ENCODE results near the gene IZUMO1.

The IZUMO1 gene

GRCh38 chr19:48749571-48750198 lies 3.0 kb upstream of the IZUMO1 start:
- no peak overlapping the region for H3K27ac ChIP-seq (ENCODE audit: low read depth, low read length)
- no peaks in the 10 kb centered on the region for H3K36me3 ChIP-seq (ENCODE audit: insufficient read depth, low read length)
- H2AFZ ChIP-seq (ENCODE audit: low read length, unreplicated experiment), result no peak overlapping the region
- H3K4me3 ChIP-seq (ENCODE audit: low read depth, low read length), result no peak overlapping the region
- peaks cover 17% of the 10 kb centered on the region for H3K27me3 ChIP-seq (ENCODE audit: insufficient read depth, low read length)
- H3K4me1 ChIP-seq (ENCODE audit: control insufficient read depth, insufficient read depth, low read length, unreplicated experiment), result peaks cover 3% of the 10 kb centered on the region
- no peaks in the 10 kb centered on the region for H3K79me2 ChIP-seq (ENCODE audit: control insufficient read depth, insufficient read depth, low read length, unreplicated experiment)

GRCh38 chr19:48746110-48746509 lies 599 bp downstream of the IZUMO1 start:
- no peaks in the 10 kb centered on the region for H3K4me1 ChIP-seq (ENCODE audit: control insufficient read depth, insufficient read depth, low read length, unreplicated experiment)
- no peak overlapping the region for H2AFZ ChIP-seq (ENCODE audit: low read length, unreplicated experiment)
- 0 out of 2 replicates have a peak, but pooled peaks cover 4% of the 10 kb centered on the region for H3K27me3 ChIP-seq (ENCODE audit: insufficient read depth, low read length)
- no peaks in the 10 kb centered on the region for H3K79me2 ChIP-seq (ENCODE audit: control insufficient read depth, insufficient read depth, low read length, unreplicated experiment)
- H3K4me3 ChIP-seq (ENCODE audit: low read depth, low read length), result 0 out of 2 replicates have a peak overlapping the region, but pooled peaks have one; percentile 79
- no peak overlapping the region; the same call in 1 of the 2 replicates for H3K27ac ChIP-seq (ENCODE audit: low read depth, low read length)
- no peaks in the 10 kb centered on the region for H3K36me3 ChIP-seq (ENCODE audit: insufficient read depth, low read length)

- H3K27me3 ChIP-seq (ENCODE audit: insufficient read depth, low read length), result peaks cover 4% of the 10 kb centered on the region; the same call in 1 of the 2 replicates
Measured at GRCh38 chr19:48745208-48745995, 1.3 kb downstream of the IZUMO1 start.

DNA sequence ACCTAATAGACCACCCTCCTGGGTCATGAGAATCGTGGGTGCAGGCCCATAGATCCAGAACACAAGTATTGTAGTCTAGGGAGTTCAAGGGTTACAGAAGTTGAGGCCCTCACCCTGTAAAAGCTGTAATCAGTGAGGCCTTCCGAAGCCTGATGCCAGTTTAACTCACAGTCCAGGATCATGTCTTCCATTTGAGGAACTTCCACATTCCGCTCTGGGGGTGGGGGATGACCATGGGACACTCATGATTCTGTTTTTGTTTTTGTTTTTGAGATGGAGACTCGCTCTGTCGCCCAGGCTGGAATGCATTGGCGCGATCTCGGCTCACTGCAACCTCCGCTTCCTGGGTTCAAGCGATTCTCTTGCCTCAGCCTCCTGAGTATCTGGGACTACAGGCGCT lies 4.6 kb downstream of the IZUMO1 start:
- no peaks in the 10 kb centered on the region for H3K4me1 ChIP-seq (ENCODE audit: control insufficient read depth, insufficient read depth, low read length, unreplicated experiment)
- no peak overlapping the region for H3K4me3 ChIP-seq (ENCODE audit: low read depth, low read length)
- peaks cover 4% of the 10 kb centered on the region; the same call in 1 of the 2 replicates for H3K27me3 ChIP-seq (ENCODE audit: insufficient read depth, low read length)
- H3K27ac ChIP-seq (ENCODE audit: low read depth, low read length), result no peak overlapping the region
- H2AFZ ChIP-seq (ENCODE audit: low read length, unreplicated experiment), result no peak overlapping the region
- no peaks in the 10 kb centered on the region for H3K79me2 ChIP-seq (ENCODE audit: control insufficient read depth, insufficient read depth, low read length, unreplicated experiment)
- H3K36me3 ChIP-seq (ENCODE audit: insufficient read depth, low read length), result no peaks in the 10 kb centered on the region

More at GRCh38 chr19:48745208-48745995, 1.3 kb downstream of the IZUMO1 start:
- Histone ChIP-seq H3K27ac (ENCODE audit: low read depth, low read length) (no peak overlapping the region), H2AFZ (ENCODE audit: low read length, unreplicated experiment) (peak overlapping the region; percentile 57), H3K36me3 (ENCODE audit: insufficient read depth, low read length) (no peaks in the 10 kb centered on the region), H3K79me2 (ENCODE audit: control insufficient read depth, insufficient read depth, low read length, unreplicated experiment) (no peaks in the 10 kb centered on the region), H3K4me3 (ENCODE audit: low read depth, low read length) (no peak overlapping the region), H3K4me1 (ENCODE audit: control insufficient read depth, insufficient read depth, low read length, unreplicated experiment) (no peaks in the 10 kb centered on the region)

DNA sequence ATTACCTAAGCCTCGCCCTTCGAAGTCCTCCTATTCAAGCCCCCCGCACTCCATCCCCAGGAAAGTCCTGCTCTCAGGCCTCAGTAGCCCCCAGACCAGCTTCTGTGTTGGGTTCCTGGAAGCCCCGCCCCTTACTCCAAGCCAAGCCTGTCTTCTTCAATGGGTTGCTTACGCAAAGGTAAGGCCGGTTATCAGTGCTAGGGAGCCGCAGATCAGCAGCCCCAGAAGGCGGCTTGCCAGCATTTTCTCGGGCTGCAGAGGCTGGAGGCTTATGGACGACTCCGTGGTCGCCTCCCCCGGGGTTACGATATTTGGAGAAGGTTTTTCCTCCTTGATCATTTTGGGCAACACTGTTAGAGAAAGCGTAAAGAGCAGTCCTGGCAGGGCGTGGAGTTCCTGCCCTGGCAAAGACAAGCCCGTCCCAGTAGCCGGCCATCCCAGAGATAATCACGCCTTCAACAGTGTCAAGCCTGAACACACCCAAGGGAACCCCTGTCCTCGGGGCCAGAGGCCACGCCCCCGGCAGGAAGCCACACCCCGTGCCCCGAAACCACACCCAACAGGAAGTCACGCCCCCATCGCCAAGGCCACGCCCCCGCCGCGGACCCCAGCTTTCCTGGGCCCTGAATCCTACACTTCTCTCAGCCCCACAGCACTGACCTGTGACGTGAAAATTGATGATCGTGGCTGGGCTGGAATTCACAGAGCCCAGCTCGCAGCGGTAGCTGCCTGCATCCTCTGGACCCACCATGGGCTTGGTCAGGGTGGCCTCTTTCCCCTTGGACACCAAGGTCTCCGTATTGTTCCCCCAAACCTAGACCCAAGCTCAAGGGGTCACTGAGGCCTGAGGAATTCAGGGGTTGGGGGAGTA lies 5.3 kb downstream of the IZUMO1 start:
- Histone ChIP-seq H3K27ac (ENCODE audit: low read depth, low read length) (no peak overlapping the region), H3K27me3 (ENCODE audit: insufficient read depth, low read length) (peaks cover 4% of the 10 kb centered on the region; the same call in 1 of the 2 replicates), H3K79me2 (ENCODE audit: control insufficient read depth, insufficient read depth, low read length, unreplicated experiment) (no peaks in the 10 kb centered on the region), H3K4me1 (ENCODE audit: control insufficient read depth, insufficient read depth, low read length, unreplicated experiment) (no peaks in the 10 kb centered on the region), H3K4me3 (ENCODE audit: low read depth, low read length) (no peak overlapping the region), H2AFZ (ENCODE audit: low read length, unreplicated experiment) (no peak overlapping the region), H3K36me3 (ENCODE audit: insufficient read depth, low read length) (no peaks in the 10 kb centered on the region)

DNA sequence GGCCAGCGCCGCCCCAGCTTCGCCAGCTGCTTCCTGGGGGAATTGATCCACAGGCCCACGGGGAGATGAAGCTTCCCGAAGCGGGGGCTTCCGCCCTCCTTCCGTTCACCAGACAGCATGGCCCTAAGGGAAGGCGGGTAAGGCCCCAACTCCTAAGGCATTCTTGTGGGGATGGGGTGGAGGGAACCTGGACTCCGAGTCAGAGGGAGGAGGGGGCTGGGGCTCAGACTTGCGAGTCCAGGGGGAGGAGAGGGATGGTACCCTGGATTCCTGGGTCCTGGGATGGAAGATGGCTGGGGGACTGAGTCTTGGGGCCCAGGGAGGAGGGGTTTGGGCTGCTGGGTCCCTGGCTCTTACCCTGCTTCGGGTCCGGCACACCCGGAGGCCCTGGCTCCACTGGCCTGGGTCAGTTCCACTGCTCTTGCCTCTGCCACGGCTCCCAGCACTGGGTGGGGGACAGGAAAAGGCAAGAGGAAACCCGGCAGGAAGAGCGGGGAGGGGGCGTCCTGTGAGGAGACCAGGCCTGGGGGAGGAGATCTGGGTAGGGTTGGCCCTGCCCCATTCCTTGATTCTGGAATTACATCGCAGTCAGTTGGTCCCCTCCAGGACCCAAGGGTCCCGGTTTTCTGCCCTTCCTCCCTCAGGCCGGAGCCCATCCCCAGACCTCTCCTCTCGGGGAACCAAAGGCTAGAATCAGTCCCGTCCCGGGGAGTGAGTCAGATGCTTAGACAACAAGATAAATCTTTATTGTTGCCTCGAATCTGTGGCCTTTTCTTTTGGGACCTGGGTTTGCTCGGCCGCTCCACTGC lies 6.3 kb downstream of the IZUMO1 start, which contains the start of gene RASIP1:
Gene RASIP1, minus strand, starts transcription at position 447 of the 809 bp plus-strand sequence. Its CDS starts 328 bp downstream, at position 119.
- Histone ChIP-seq H3K4me3 (ENCODE audit: low read depth, low read length) (peak within 1 kb of the TSS; percentile 67), H2AFZ (ENCODE audit: low read length, unreplicated experiment) (peak within 1 kb of the TSS; percentile 68), H3K27ac (ENCODE audit: low read depth, low read length) (no peak within 1 kb of the TSS), H3K27me3 (ENCODE audit: insufficient read depth, low read length) (no peaks in the 10 kb centered on the region; the same call in 1 of the 2 replicates), H3K4me1 (ENCODE audit: control insufficient read depth, insufficient read depth, low read length, unreplicated experiment) (no peaks in the 10 kb centered on the region), H3K36me3 (ENCODE audit: insufficient read depth, low read length) (no peaks in the 10 kb centered on the region), H3K79me2 (ENCODE audit: control insufficient read depth, insufficient read depth, low read length, unreplicated experiment) (no peaks in the 10 kb centered on the region)

GRCh38 chr19:48739404-48740163 lies 7.1 kb downstream of the IZUMO1 start:
- H3K27ac ChIP-seq (ENCODE audit: low read depth, low read length), result no peak overlapping the region
- no peaks in the 10 kb centered on the region for H3K36me3 ChIP-seq (ENCODE audit: insufficient read depth, low read length)
- no peaks in the 10 kb centered on the region for H3K79me2 ChIP-seq (ENCODE audit: control insufficient read depth, insufficient read depth, low read length, unreplicated experiment)
- H3K27me3 ChIP-seq (ENCODE audit: insufficient read depth, low read length), result no peaks in the 10 kb centered on the region; the same call in 1 of the 2 replicates
- peak overlapping the region; percentile 67 for H3K4me3 ChIP-seq (ENCODE audit: low read depth, low read length)
- H2AFZ ChIP-seq (ENCODE audit: low read length, unreplicated experiment), result peak overlapping the region; percentile 68
- no peaks in the 10 kb centered on the region for H3K4me1 ChIP-seq (ENCODE audit: control insufficient read depth, insufficient read depth, low read length, unreplicated experiment)

DNA sequence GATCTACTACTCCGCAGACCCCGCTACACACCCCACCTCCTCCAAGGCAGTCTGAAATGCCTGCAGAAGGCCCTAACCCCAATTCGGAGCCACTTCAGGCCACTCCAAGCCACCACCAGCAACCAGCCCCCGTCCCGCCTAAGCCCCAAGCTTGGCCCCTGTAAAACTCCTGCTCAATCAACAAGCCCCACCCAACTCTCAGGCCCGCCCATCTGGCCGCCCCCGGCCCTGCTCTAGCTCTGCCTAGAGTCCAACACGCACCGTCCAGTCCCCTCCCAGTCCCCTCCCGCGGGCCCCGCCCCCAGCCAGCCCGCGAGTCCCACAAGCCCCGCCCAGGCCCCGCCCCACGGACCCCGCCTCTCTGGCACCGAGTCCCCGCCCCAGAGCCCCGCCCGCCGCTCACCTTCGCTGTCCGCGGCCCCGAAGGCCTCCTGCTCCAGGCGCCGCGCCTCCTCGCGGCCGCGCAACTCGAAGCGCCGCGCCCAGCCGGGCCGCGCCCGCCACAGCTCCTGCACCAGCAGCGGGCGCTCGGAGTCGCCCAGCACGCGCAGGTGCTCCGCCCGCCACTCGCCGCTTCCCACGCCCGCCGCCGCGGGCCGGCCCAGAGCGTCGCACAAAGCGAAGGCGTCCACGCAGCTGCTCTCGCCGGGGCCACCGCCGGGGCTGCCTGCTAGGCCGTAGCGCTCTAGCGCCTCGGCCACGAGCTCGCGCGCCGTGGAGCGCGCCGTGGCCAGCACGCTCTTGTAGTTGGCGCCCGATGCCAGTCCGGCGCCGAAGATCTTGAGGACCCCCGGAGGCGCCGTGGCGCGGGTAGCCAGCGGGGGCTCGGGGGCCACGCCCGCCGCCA lies 7.9 kb downstream of the IZUMO1 start:
- no peaks in the 10 kb centered on the region for H3K4me1 ChIP-seq (ENCODE audit: control insufficient read depth, insufficient read depth, low read length, unreplicated experiment)
- H3K27ac ChIP-seq (ENCODE audit: low read depth, low read length), result no peak overlapping the region
- peak overlapping the region; percentile 67 for H3K4me3 ChIP-seq (ENCODE audit: low read depth, low read length)
- H3K79me2 ChIP-seq (ENCODE audit: control insufficient read depth, insufficient read depth, low read length, unreplicated experiment), result no peaks in the 10 kb centered on the region
- no peaks in the 10 kb centered on the region; the same call in 1 of the 2 replicates for H3K27me3 ChIP-seq (ENCODE audit: insufficient read depth, low read length)
- H2AFZ ChIP-seq (ENCODE audit: low read length, unreplicated experiment), result peak overlapping the region; percentile 68
- H3K36me3 ChIP-seq (ENCODE audit: insufficient read depth, low read length), result no peaks in the 10 kb centered on the region
